CD14-positive monocyte (primary cell): ENCODE data around the gene TSPAN3. TPM values are rescaled to one million over a fixed set of nuclear protein-coding genes. Genes with fewer than 3 reads are reported as not detected.
A peak's percentile ranks its signal among the peaks of the same experiment; 100 is the strongest.

Experiments used
- DNase-seq, 3 donors: peaks; one replicate each; pipeline ENCODE4 v3.0.0-alpha.2; 2011 to 2022
- H2AFZ ChIP-seq: 2 replicates; pipeline ENCODE4 v1.6.0; 2012; ENCODE audit warnings: mild to moderate bottlenecking, low read depth, low read length, inconsistent platforms; ENCODE audit not compliant: insufficient read depth, poor library complexity, severe bottlenecking
- H3K27ac ChIP-seq, 2 donors: 1 replicate in 1 of 2; 2 replicates in 1 of 2; pipeline ENCODE4 v1.5.1; 2012 to 2013; ENCODE audit warnings: low read length in 2 of 2, control low read depth in 1 of 2, inconsistent platforms in 1 of 2, low read depth in 1 of 2, mild to moderate bottlenecking in 1 of 2
- H3K27me3 ChIP-seq, 2 donors: one replicate each; pipeline versions ENCODE4 v1.6.0 to v1.6.1; 2011 to 2013; ENCODE audit warnings: low read length in 2 of 2; ENCODE audit not compliant: control insufficient read depth in 2 of 2, insufficient read depth in 2 of 2
- H3K36me3 ChIP-seq, 2 donors: replicated peaks in 1 of 2; 1 replicate in 1 of 2; 2 replicates in 1 of 2; pipeline versions ENCODE4 v1.5.1 to v1.6.1; 2012 to 2013; ENCODE audit warnings: low read length in 2 of 2, control low read depth in 1 of 2, inconsistent platforms in 1 of 2, mild to moderate bottlenecking in 1 of 2; ENCODE audit not compliant: insufficient read depth in 2 of 2, control insufficient read depth in 1 of 2
- H3K4me1 ChIP-seq, 2 donors: 1 replicate in 1 of 2; 2 replicates in 1 of 2; pipeline versions ENCODE4 v1.5.1 to v1.6.1; 2012 to 2013; ENCODE audit warnings: low read length in 2 of 2, control low read depth in 1 of 2, inconsistent platforms in 1 of 2, mild to moderate bottlenecking in 1 of 2, moderate library complexity in 1 of 2; ENCODE audit not compliant: insufficient read depth in 2 of 2, control insufficient read depth in 1 of 2
- H3K4me2 ChIP-seq: replicated peaks from 2 replicates; pipeline ENCODE3; 2012; ENCODE audit warnings: low read length, moderate library complexity, mild to moderate bottlenecking; ENCODE audit not compliant: poor library complexity, severe bottlenecking; ENCODE audit errors: extremely low read depth
- H3K4me3 ChIP-seq, 3 experiments: fragments of 200-600 bp in 1 of 3; sonication (generic) in 1 of 3; replicated peaks in 1 of 3; 1 replicate in 2 of 3; 2 replicates in 1 of 3; pipeline ENCODE4 v1.5.1; 2011 to 2013; ENCODE audit warnings: low read length in 3 of 3, mild to moderate bottlenecking in 3 of 3, control low read depth in 2 of 3, low read depth in 2 of 3, inconsistent platforms in 1 of 3, moderate library complexity in 1 of 3
- H3K79me2 ChIP-seq: 2 replicates; pipeline ENCODE4 v1.6.0; 2012; ENCODE audit warnings: mild to moderate bottlenecking, control low read depth, inconsistent platforms, low read length, moderate library complexity; ENCODE audit not compliant: insufficient read depth
- H3K9ac ChIP-seq: 2 replicates; pipeline ENCODE4 v1.6.0; 2017; ENCODE audit warnings: low read length, mild to moderate bottlenecking; ENCODE audit not compliant: insufficient read depth, poor library complexity, severe bottlenecking
- H3K9me3 ChIP-seq, 2 donors: replicated peaks in 1 of 2; 1 replicate in 1 of 2; 2 replicates in 1 of 2; pipeline versions ENCODE4 v1.5.1 to v1.6.1; 2012 to 2013; ENCODE audit warnings: low read length in 2 of 2, control low read depth in 1 of 2; ENCODE audit not compliant: control insufficient read depth in 1 of 2, insufficient read depth in 1 of 2
- H4K20me1 ChIP-seq: 2 replicates; pipeline ENCODE4 v1.6.0; 2012; ENCODE audit warnings: mild to moderate bottlenecking, low read length, control low read depth, moderate library complexity; ENCODE audit not compliant: insufficient read depth
- H3K27ac Mint-ChIP-seq, 7 donors: one replicate each; pipeline ENCODE4 v1.8.0; 2020; ENCODE audit warnings: mild to moderate bottlenecking in 7 of 7, mixed read lengths in 7 of 7, moderate library complexity in 6 of 7, inconsistent platforms in 2 of 7
- H3K27me3 Mint-ChIP-seq, 3 donors: one replicate each; pipeline ENCODE4 v1.8.0; 2021 to 2022; ENCODE audit warnings: low read depth in 3 of 3, mild to moderate bottlenecking in 3 of 3, mixed read lengths in 3 of 3, moderate library complexity in 3 of 3, inconsistent platforms in 1 of 3
- H3K36me3 Mint-ChIP-seq, 2 donors: one replicate each; pipeline ENCODE4 v1.8.0; 2020; ENCODE audit warnings: mixed read lengths in 2 of 2, inconsistent platforms in 1 of 2, mild to moderate bottlenecking in 1 of 2
- H3K4me1 Mint-ChIP-seq: one replicate; pipeline ENCODE4 v1.8.0; 2020; ENCODE audit warnings: mild to moderate bottlenecking, mixed read lengths
- H3K4me3 Mint-ChIP-seq, 2 donors: one replicate each; pipeline ENCODE4 v1.8.0; 2020; ENCODE audit warnings: mild to moderate bottlenecking in 2 of 2, mixed read lengths in 2 of 2, moderate library complexity in 1 of 2
- H3K9me3 Mint-ChIP-seq, 7 donors: one replicate each; pipeline ENCODE4 v1.8.0; 2020 to 2022; ENCODE audit warnings: mixed read lengths in 7 of 7, mild to moderate bottlenecking in 6 of 7, moderate library complexity in 6 of 7, inconsistent platforms in 2 of 7
- CTCF ChIP-seq: fragments of 200-600 bp; IDR thresholded peaks from one replicate; pipeline ENCODE4 v1.8.0; 2022; ENCODE audit warnings: antibody characterized with exemption, mild to moderate bottlenecking
- WGBS: methylation state at CpG from one replicate; pipeline ENCODE4 v1.1.5; 2013; ENCODE audit warnings: missing lambda C conversion rate; ENCODE audit not compliant: insufficient coverage; 5-methylcytosine and 5-hydroxymethylcytosine counted together
- intact Hi-C, 2 donors: fragments of 100-400 bp; cut with micrococcal nuclease; formaldehyde crosslinking; loops; one replicate each; pipeline versions ENCODE4 v1.15.0 to v1.15.1; 2023
- polyA plus RNA-seq, 3 donors: library from polyadenylated mRNA; depleted of rRNA in 1 of 3; unstranded in 2 of 3; stranded (reverse) in 1 of 3; fragments of 300-500 nt in 2 of 3; fragments of >200 nt in 1 of 3; fragmentation: Illumina TruSeq in 2 of 3; gene quantifications; 1 replicate in 2 of 3; 2 replicates in 1 of 3; pipeline ENCODE4 v1.2.3, GENCODE V29; 2012 to 2021

TSPAN3 gene
- polyA plus RNA-seq, 3 donors = 26.0 to 68.0 (median 53.2) TPM

DNA sequence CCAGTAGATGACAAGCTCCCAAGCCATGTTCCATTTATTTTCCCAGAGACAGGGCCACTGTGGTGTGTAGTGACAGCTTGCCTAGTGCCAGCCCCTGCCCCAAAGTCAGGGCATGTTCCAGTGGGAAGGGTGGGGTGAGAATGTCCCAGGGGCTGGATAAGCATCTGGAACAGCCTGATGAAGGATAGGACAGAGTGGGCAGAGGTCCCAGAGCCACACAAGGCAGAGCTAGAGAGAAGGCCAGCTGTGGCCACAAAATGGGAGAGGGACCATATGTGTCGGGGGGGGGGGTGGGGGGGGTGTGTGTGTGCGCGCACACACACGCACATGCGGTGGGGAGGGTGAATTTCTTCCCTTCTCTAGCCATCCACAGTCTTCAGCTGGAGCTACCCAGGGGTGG is 27.0 kb upstream of the TSPAN3 start:
- DNase-seq = no peak
- H3K36me3 ChIP-seq = no peaks in the 10 kb centered on the region
- H3K27me3 Mint-ChIP-seq = peaks cover 2 to 3% (median 2%) of the 10 kb centered on the region in 3 donors
- no peaks in the 10 kb centered on the region for H4K20me1 ChIP-seq
- intact Hi-C loops = no loop called here
- H3K79me2 ChIP-seq = no peaks in the 10 kb centered on the region
- TF ChIP-seq CTCF = no peak
- H3K27ac ChIP-seq = no peak overlapping the region
- no CpG with 5 or more reads among the region's 5 CpGs for WGBS
- H3K4me2 ChIP-seq = no peak overlapping the region
- H3K9me3 ChIP-seq = no peaks in the 10 kb centered on the region
- H3K27ac Mint-ChIP-seq = no peak overlapping the region
- H3K9ac ChIP-seq = no peak overlapping the region
- no peaks in the 10 kb centered on the region for H3K27me3 ChIP-seq
- no peak overlapping the region for H2AFZ ChIP-seq
- H3K4me3 ChIP-seq = no peak overlapping the region
- no peak overlapping the region for H3K4me3 Mint-ChIP-seq
- H3K4me1 ChIP-seq = no peaks in the 10 kb centered on the region
- H3K9me3 Mint-ChIP-seq = no peaks in the 10 kb centered on the region
- peaks cover 3% of the 10 kb centered on the region for H3K4me1 Mint-ChIP-seq
- H3K36me3 Mint-ChIP-seq = no peaks in the 10 kb centered on the region

DNA sequence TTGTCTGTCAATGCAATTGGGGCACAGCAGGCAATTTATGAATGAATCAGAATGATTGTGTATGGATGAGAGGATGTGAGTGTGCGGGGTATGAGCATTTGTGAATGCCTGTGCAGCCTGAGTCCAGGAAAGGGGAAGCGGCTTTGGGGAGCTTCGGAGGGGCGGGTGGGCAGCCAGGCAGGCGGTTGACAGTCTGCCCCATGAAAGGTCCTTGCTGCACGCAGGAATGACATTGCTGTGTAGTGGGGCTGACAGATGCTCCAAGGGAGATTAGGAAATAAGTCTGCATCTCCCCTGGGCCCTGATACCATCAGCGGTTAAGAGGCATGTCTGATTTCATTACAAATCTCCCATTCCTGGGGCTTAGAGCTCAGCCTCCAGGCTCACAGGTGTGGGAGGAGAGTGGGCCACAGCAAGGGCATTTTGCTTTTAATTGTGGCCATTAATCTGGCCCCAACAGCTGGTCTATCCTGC is 26.4 kb upstream of the TSPAN3 start:
- intact Hi-C loops = no loop called here
- H3K27ac ChIP-seq = no peak overlapping the region
- Mint-ChIP-seq H3K36me3 (no peaks in the 10 kb centered on the region), H3K4me1 (peaks cover 3% of the 10 kb centered on the region), H3K4me3 (no peak overlapping the region), H3K9me3 (no peaks in the 10 kb centered on the region), H3K27ac (no peak overlapping the region), H3K27me3 (peaks cover 2 to 3% (median 2%) of the 10 kb centered on the region in 3 donors)
- H3K9me3 ChIP-seq = no peaks in the 10 kb centered on the region
- TF ChIP-seq CTCF = no peak
- no peak overlapping the region for H3K4me2 ChIP-seq
- no peaks in the 10 kb centered on the region for H3K36me3 ChIP-seq
- no peaks in the 10 kb centered on the region for H3K79me2 ChIP-seq
- H2AFZ ChIP-seq = no peak overlapping the region
- DNase-seq = peak in 2 of 3 donors; percentile 18 to 29
- no peaks in the 10 kb centered on the region for H3K27me3 ChIP-seq
- no peak overlapping the region for H3K9ac ChIP-seq
- WGBS = 27% methylated on average over 5 of the region's 7 CpGs
- no peaks in the 10 kb centered on the region for H3K4me1 ChIP-seq
- H3K4me3 ChIP-seq = no peak overlapping the region
- H4K20me1 ChIP-seq = no peaks in the 10 kb centered on the region
